Spleen (tissue), 7 donors: ENCODE results near the gene FOXK1.

Experiments used
- CTCF ChIP-seq, 11 experiments: fragments of 200-600 bp in 7 of 11; fragments of 450-650 bp in 4 of 11; sonication (generic) in 4 of 11; IDR thresholded peaks in 8 of 11; conservative IDR thresholded peaks in 3 of 11; 1 replicate in 7 of 11; 2 replicates in 4 of 11; pipeline versions ENCODE4 v1.4.0 to v1.8.0; 2016 to 2021; ENCODE audit warnings: antibody characterized with exemption in 11 of 11, inconsistent platforms in 4 of 11, mild to moderate bottlenecking in 1 of 11
- POLR2A ChIP-seq, 3 donors: fragments of 450-650 bp; IDR thresholded peaks; one replicate each; pipeline ENCODE4 v1.5.1; 2017; ENCODE audit warnings: antibody characterized with exemption in 3 of 3, mild to moderate bottlenecking in 1 of 3
- POLR2AphosphoS5 ChIP-seq, 3 donors: sonication (generic); formaldehyde crosslinking; IDR thresholded peaks; one replicate each; pipeline ENCODE4 v1.5.1; 2017; ENCODE audit warnings: antibody characterized with exemption in 3 of 3
- donor health status: DM: no; HTN: no; CAD: no; lungs with moderate emphysema.
- donor health status: DM: no; HTN: no; CAD: no.
- donor health status: DM: no; HTN: no; CAD: no.

GRCh38 chr7:4716946-4717795 lies 35.1 kb downstream of the FOXK1 start:
- TF ChIP-seq CTCF (IDR thresholded peaks at IDR 0.05 in 8 of 11, conservative IDR thresholded peaks at IDR 0.05 in 3 of 11) (no peak), POLR2A (IDR thresholded peaks at IDR 0.05) (no peak), POLR2AphosphoS5 (IDR thresholded peaks at IDR 0.05) (no peak)
